HG03108 (cell line): ENCODE measurements around the gene OSBPL3.
A peak's percentile ranks its signal among the peaks of the same experiment; 100 is the strongest.
"Not testable (repeated sequence)": the region's sequence is repeated elsewhere in the genome, so short reads cannot be mapped to it uniquely, and the experiment has no call there.

ENCODE experiments used
- ATAC-seq: cut with Tn5 transposase; IDR thresholded peaks from one replicate; pipeline ENCODE4 v1.9.1; 2021; ENCODE audit warnings: moderate library complexity; ENCODE audit not compliant: unreplicated experiment

OSBPL3 gene

GRCh38 chr7:24979863-24980533, at the start of gene OSBPL3:
TSS of gene OSBPL3 (minus strand) at chr7:24980178. CDS start at chr7:24892472, 87,706 bp downstream.
- peak; percentile 66 for ATAC-seq

- no peak for ATAC-seq
Measured at GRCh38 chr7:25029075-25029474, 49.1 kb upstream of the OSBPL3 start.

- ATAC-seq, result no peak
Measured at GRCh38 chr7:25028370-25029021, 48.5 kb upstream of the OSBPL3 start.

- no peak for ATAC-seq
Measured at GRCh38 chr7:25026156-25026555, 46.2 kb upstream of the OSBPL3 start.

DNA sequence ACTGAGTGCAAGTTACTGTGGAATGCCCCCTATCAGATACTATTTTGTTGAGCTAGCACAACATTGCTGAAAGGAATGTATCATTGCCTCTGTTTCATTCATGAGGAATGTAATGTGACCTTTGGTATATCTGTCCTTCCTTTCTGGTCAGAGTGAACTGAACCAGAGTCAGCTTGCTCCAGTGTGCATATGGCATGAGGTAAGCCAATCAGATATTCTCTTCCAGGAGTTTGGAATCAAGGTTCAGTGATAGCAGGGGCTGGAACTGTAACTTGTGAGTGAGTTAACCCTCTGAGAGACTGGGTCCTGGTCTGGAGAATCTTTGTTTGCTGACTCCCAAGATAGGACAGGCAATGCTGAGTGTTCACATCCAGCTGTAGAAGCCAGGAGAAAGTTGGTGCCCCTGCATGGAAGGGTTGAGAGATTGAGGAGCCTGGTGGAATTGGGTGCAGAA, 45.3 kb upstream of the OSBPL3 start:
- no peak for ATAC-seq

DNA sequence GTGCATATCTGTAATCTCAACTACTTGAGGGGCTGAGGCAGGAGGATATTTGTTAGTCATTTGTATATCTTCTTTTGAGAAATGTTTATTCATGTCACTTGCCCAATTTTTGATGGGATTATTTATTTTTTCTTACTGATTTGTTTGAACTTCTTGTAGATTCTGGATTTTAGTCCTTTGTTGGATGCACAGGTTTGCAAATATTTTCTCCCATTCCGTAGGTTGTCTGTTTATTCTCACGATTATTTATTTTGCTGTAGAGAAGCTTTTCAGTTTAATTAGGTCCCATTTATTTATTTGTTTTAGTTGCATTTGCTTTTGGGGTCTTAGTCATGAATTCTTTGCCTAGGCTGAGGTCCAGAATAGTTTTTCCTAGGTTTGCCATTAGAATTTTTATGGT, 44.1 kb upstream of the OSBPL3 start:
- no peak for ATAC-seq

- not testable (repeated sequence) for ATAC-seq
Measured at GRCh38 chr7:25017671-25018070, 37.7 kb upstream of the OSBPL3 start.

DNA sequence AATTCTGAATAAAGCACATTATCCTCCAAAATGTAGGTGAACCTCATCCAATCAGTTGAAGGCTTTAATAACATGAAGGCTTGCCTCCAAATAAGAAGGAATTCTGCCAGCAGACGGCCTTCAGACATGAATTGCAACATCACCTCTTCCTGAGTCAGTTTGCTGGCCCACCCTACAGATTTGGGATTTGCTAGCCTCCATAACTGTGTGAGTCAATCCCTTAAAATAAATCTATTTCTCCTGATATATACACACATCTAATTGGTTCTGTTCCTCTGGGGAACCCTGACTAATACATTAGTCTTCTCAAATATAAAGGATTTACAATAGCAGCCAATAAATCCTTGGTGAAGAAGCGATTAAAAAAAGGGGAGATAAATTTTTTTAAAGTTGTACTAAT, 34.8 kb upstream of the OSBPL3 start:
- ATAC-seq, result no peak

- ATAC-seq, result not testable (repeated sequence)
Measured at GRCh38 chr7:25012710-25013109, 32.7 kb upstream of the OSBPL3 start.

DNA sequence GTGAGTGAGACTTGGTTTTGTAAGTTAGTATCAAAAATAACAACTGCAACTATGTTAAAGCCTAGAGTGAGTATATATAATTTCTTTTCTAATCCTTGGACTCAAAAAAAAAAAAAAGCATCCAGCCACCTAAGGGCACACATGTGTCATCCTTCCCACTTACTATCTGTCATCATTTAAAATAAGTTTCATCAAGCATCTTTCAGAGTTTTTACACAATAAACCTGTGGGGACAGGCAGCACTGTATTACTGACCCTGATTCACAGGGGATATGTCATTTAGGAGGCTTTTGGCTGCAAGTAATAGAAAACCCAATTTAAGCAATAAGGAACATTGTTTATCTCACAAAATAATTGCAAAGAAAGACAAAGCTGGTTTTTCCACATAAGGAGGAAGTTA, 32.3 kb upstream of the OSBPL3 start:
- no peak for ATAC-seq

- ATAC-seq, result no peak
Measured at GRCh38 chr7:25009257-25009656, 29.3 kb upstream of the OSBPL3 start.

GRCh38 chr7:25007668-25008067, 27.7 kb upstream of the OSBPL3 start:
- ATAC-seq, result no peak

DNA sequence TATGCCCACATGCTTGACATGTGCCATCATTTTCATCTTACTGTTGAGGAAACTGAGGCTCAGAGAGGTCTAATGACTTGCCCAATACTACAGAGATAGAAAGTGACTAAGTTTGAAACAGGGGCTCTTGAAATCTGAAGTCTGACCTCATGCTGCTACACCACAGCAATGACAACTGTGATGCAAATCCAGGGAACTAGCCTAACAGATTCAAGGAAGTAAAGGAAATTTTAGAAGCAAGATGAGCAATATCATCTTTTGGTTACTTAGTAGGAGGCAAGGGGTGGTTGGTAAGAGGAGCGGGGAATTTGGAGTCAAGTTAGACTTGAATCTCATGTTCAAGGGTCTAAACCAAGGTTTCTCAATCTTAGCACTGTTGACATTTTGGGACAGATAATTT, 26.3 kb upstream of the OSBPL3 start:
- ATAC-seq, result no peak

- no peak for ATAC-seq
Measured at GRCh38 chr7:25005658-25006057, 25.7 kb upstream of the OSBPL3 start.

DNA sequence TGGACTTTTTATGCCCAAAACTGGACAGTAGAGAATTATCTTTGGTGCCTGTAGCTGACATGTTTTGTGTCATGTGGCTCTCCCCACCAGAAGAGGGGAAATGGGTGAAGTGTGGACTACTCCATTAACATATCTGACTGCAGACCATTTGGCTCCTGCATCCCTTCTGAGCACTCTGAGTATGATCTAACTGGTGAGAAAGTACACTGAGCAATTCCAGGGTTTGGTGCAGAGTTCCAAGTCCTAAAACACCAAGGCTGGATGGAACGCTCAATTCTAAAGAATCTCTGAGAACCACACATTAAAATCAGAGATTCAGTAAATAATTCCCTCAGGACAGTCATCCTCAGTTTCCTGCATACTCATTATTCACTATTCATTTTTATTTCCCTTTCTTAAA, 22.8 kb upstream of the OSBPL3 start:
- ATAC-seq, result no peak

DNA sequence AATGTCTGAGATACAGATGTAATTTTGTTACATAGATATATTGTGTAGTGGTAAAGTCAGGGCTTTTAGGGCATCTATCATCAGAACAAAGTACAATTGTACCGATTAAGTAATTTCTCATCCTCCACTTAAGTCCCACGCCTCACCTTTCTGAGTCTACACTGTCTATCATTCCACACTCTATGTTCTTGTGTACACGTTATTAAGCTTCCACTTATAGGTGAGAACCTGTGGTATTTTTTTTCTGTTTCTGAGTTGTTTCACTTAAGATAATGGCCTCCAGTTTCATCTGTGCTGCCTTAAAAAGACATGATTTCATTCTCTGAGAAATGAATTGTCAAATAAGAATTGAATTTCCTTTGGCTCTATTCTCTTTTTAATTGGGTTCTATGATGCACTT, 15.5 kb upstream of the OSBPL3 start:
- ATAC-seq, result no peak

GRCh38 chr7:24992314-24992713, 12.3 kb upstream of the OSBPL3 start:
- ATAC-seq, result no peak

DNA sequence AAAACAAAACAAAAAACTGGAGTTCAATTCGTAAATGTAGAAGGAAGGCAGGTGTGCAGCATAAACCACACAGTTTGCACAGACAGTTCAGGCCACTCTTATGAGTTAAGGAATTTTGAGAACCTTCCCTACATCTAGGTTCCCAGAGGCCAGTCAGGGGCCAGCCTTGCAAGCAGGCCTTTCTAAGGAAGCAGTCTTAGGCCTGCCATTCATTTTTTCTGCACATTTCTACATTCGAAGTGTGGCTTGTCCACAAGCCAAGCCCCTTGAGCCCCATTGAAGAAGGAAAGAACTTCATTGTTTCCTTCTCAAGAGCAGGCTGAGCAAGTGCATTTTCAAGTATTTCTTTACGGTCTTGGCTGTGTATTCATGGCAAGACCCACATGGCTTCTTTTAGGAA, 11.4 kb upstream of the OSBPL3 start:
- no peak for ATAC-seq

- no peak for ATAC-seq
Measured at GRCh38 chr7:24987331-24987842, 7.4 kb upstream of the OSBPL3 start.

GRCh38 chr7:24982917-24983316, 2.9 kb upstream of the OSBPL3 start:
- no peak for ATAC-seq

- ATAC-seq, result no peak
Measured at GRCh38 chr7:24981171-24981951, 1.4 kb upstream of the OSBPL3 start.
